Measurements from ENCODE around the gene U2AF1L4. TPM values are rescaled to one million over a fixed set of nuclear protein-coding genes. Genes with fewer than 3 reads are reported as not detected.

Gene U2AF1L4
- total and polyA plus RNA-seq, 10 of the 15 experiments (the other 5 are each of a cell fraction or from before 2014, with no cell fraction given) = 7.9 to 21.6 (median 15.1) TPM

- TF ChIP-seq CEBPZ (IDR thresholded peaks at IDR 0.05; ENCODE audit: low read depth, low read length) (no peak), ZBTB11 (CRISPR knock-in tag; IDR thresholded peaks at IDR 0.05) (no peak), ZZZ3 (IDR thresholded peaks at IDR 0.05; ENCODE audit: control insufficient read depth, insufficient read length, low read depth) (no peak), TCF12 (IDR thresholded peaks at IDR 0.05; ENCODE audit: low read depth, low read length) (no peak), ZBTB4 (CRISPR knock-in tag; IDR thresholded peaks at IDR 0.05) (no peak)
These were observed 15.6 kb upstream of the U2AF1L4 start (continued) for GRCh38 chr19:35760711-35761349.

Measured in GM12878 (cell line).